GM12878 (cell line): ENCODE measurements around the gene HOXC5. TPM values are rescaled to one million over a fixed set of nuclear protein-coding genes. Genes with fewer than 3 reads are reported as not detected.

Experiments used
- CBX5 ChIP-seq: sonication (generic); IDR thresholded peaks from 2 replicates; pipeline ENCODE4 v1.6.1; 2016; ENCODE audit warnings: low read depth, moderate library complexity, mild to moderate bottlenecking, inconsistent platforms
- PAX8 ChIP-seq: fragments of 450-650 bp; IDR thresholded peaks from 2 replicates; pipeline ENCODE4 v1.6.1; 2017; ENCODE audit warnings: mild to moderate bottlenecking, moderate library complexity
- RAD21 ChIP-seq: IDR thresholded peaks from 2 replicates; pipeline ENCODE4 v1.6.1; 2011; ENCODE audit warnings: mild to moderate bottlenecking, low read depth, low read length, moderate library complexity; ENCODE audit not compliant: insufficient read depth
- RCOR1 ChIP-seq: conservative IDR thresholded peaks from 2 replicates; pipeline ENCODE4 v1.6.1; 2012; ENCODE audit warnings: low read depth, low read length, improper control_type of control experiment
- RELB ChIP-seq: fragments of 450-650 bp; IDR thresholded peaks from 2 replicates; pipeline ENCODE4 v1.6.1; 2017; ENCODE audit warnings: low read depth, mild to moderate bottlenecking, moderate library complexity
- SIX5 ChIP-seq: IDR thresholded peaks from 2 replicates; pipeline ENCODE4 v1.6.1; 2011; ENCODE audit warnings: mild to moderate bottlenecking, low read depth, low read length, moderate library complexity; ENCODE audit not compliant: severe bottlenecking
- SP1 ChIP-seq: IDR thresholded peaks from one replicate; pipeline ENCODE4 v1.6.1; 2011; ENCODE audit warnings: low read depth, low read length
- TAF1 ChIP-seq: IDR thresholded peaks from 2 replicates; pipeline ENCODE4 v1.6.1; 2011; ENCODE audit warnings: mild to moderate bottlenecking, low read depth, low read length, borderline replicate concordance
- polyA plus RNA-seq, 11 experiments: library from polyadenylated mRNA; depleted of rRNA in 4 of 11; unstranded in 6 of 11; stranded (reverse) in 5 of 11; fragments of >200 nt; fragmentation: Nextera tagmentation in 4 of 11; fragmentation: Illumina TruSeq in 1 of 11; extraction: Ambion mirVana in 4 of 11; extraction: Trizol in 1 of 11; gene quantifications; 1 replicate in 1 of 11; 2 replicates in 10 of 11; pipeline versions ENCODE4 v1.2.1 to v1.2.3, GENCODE V29; 2011 to 2016; ENCODE audit warnings: inconsistent platforms in 2 of 11, missing spikeins in 2 of 11, low read depth in 1 of 11
- total RNA-seq, 4 experiments: library from RNA; depleted of rRNA in 3 of 4; stranded (reverse); fragments of >200 nt in 3 of 4; fragmentation: Illumina TruSeq in 1 of 4; extraction: Trizol in 1 of 4; gene quantifications; 2 replicates each; pipeline versions ENCODE4 v1.2.1 to v1.2.3, GENCODE V29; 2013 to 2021
- TF ChIP-seq, protein P1 (sequence below): fragments of 450-650 bp; formaldehyde crosslinking; IDR thresholded peaks from 2 replicates; pipeline ENCODE4 v1.5.0; 2022; ENCODE audit warnings: mild to moderate bottlenecking, missing genetic modification characterization
- TF ChIP-seq, protein P2 (sequence below): fragments of 150-350 bp; IDR thresholded peaks from 2 replicates; pipeline ENCODE4 v1.6.1; 2016; ENCODE audit warnings: low read depth, low read length

HOXC5 gene
- total and polyA plus RNA-seq, 10 of the 15 experiments (the other 5 are each of a cell fraction or from before 2014, with no cell fraction given), result 0.11 TPM; not detected in 9

DNA sequence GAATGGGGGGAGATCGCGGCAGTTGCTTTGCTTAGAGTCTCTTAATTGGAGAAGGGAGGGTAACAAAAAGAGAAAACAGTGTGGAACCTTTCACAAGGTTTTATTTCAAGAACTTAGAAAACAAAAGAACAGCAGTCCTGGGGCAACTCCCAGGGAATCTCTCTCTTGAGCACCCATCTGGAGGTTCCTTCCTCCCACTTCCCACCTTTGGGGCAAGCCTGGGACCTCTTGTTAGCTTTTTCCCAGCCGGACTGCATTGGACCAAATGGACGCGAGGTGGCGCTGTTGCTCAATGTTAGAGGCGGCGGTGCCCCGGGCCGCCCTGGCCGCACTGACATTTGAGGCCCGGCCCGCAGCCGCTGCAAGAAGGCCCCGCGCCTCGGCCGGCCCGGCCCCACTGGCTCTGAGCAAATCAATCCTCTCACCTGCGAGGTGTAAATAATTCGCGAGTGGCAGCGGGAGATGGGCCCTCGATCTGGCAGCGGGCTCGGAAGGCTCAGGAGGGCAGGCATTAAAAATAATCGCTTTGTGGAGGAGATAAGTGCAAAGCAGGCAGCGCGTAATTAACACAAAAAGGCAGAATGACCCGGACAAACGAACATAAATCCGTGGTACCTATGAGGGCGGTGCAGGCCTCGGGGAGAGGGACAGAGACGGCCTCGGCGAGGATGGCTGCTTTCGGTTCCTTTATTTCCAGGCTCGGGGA, 26.8 kb upstream of the HOXC5 start (continued):
- TF ChIP-seq, protein P1, sequence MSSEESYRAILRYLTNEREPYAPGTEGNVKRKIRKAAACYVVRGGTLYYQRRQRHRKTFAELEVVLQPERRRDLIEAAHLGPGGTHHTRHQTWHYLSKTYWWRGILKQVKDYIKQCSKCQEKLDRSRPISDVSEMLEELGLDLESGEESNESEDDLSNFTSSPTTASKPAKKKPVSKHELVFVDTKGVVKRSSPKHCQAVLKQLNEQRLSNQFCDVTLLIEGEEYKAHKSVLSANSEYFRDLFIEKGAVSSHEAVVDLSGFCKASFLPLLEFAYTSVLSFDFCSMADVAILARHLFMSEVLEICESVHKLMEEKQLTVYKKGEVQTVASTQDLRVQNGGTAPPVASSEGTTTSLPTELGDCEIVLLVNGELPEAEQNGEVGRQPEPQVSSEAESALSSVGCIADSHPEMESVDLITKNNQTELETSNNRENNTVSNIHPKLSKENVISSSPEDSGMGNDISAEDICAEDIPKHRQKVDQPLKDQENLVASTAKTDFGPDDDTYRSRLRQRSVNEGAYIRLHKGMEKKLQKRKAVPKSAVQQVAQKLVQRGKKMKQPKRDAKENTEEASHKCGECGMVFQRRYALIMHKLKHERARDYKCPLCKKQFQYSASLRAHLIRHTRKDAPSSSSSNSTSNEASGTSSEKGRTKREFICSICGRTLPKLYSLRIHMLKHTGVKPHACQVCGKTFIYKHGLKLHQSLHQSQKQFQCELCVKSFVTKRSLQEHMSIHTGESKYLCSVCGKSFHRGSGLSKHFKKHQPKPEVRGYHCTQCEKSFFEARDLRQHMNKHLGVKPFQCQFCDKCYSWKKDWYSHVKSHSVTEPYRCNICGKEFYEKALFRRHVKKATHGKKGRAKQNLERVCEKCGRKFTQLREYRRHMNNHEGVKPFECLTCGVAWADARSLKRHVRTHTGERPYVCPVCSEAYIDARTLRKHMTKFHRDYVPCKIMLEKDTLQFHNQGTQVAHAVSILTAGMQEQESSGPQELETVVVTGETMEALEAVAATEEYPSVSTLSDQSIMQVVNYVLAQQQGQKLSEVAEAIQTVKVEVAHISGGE (CRISPR knock-in tag), result no peak
- TF ChIP-seq SIX5 (no peak), RAD21 (peak; percentile 91), TAF1 (no peak), PAX8 (no peak), RELB (0 out of 2 replicates have a peak, but pooled peaks have one; percentile 23), CBX5 (no peak), SP1 (no peak), RCOR1 (no peak)
- TF ChIP-seq, protein P2, sequence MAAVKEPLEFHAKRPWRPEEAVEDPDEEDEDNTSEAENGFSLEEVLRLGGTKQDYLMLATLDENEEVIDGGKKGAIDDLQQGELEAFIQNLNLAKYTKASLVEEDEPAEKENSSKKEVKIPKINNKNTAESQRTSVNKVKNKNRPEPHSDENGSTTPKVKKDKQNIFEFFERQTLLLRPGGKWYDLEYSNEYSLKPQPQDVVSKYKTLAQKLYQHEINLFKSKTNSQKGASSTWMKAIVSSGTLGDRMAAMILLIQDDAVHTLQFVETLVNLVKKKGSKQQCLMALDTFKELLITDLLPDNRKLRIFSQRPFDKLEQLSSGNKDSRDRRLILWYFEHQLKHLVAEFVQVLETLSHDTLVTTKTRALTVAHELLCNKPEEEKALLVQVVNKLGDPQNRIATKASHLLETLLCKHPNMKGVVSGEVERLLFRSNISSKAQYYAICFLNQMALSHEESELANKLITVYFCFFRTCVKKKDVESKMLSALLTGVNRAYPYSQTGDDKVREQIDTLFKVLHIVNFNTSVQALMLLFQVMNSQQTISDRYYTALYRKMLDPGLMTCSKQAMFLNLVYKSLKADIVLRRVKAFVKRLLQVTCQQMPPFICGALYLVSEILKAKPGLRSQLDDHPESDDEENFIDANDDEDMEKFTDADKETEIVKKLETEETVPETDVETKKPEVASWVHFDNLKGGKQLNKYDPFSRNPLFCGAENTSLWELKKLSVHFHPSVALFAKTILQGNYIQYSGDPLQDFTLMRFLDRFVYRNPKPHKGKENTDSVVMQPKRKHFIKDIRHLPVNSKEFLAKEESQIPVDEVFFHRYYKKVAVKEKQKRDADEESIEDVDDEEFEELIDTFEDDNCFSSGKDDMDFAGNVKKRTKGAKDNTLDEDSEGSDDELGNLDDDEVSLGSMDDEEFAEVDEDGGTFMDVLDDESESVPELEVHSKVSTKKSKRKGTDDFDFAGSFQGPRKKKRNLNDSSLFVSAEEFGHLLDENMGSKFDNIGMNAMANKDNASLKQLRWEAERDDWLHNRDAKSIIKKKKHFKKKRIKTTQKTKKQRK, result no peak
